ENCODE data around the gene PFN3. TPM values are rescaled to one million over a fixed set of nuclear protein-coding genes. Genes with fewer than 3 reads are reported as not detected.

The PFN3 gene
- total RNA-seq, 4 donors from 2014 or later, result not detected

- WGBS, 2 donors, result 62 to 63% methylated on average over 3 of the region's 3 CpGs
- no peak overlapping the region for H3K4me3 ChIP-seq (ENCODE audit: low read depth, poor library complexity, severe bottlenecking)
- DNase-seq (ENCODE audit: low spot score in 2 of 2), result no peak
- intact Hi-C loops (cut with DNase I; ENCODE audit: low total_unique reads), result no loop called here
- TF ChIP-seq POLR2A (IDR thresholded peaks at IDR 0.05), result no peak
- no peak for TF ChIP-seq CTCF (IDR thresholded peaks at IDR 0.05)
These were observed 43.7 kb downstream of the PFN3 start for GRCh38 chr5:177356746-177357145.

DNA sequence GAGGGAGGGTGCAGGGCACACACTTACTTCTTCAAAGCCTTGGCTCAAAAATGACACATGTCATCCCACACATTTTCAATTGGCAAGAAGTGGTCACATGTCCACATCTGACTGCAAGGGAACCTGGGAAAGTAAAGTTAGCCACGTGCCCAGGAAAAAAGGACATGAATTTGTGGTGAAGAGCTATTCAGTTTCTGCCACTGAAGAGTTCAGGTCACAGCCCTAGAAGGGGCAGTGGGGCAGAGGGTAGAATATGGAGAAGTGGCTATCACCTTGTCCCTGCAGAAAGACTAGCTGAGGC, 44.6 kb downstream of the PFN3 start:
- no peak overlapping the region for H3K4me3 ChIP-seq (ENCODE audit: low read depth, poor library complexity, severe bottlenecking)
- no peak for DNase-seq (ENCODE audit: low spot score in 2 of 2)
- 27 to 30% methylated on average over 1 of the region's 1 CpG for WGBS, 2 donors
- intact Hi-C loops (cut with DNase I; ENCODE audit: low total_unique reads), result no loop called here
- TF ChIP-seq CTCF (IDR thresholded peaks at IDR 0.05) (no peak), POLR2A (IDR thresholded peaks at IDR 0.05) (no peak)

DNA sequence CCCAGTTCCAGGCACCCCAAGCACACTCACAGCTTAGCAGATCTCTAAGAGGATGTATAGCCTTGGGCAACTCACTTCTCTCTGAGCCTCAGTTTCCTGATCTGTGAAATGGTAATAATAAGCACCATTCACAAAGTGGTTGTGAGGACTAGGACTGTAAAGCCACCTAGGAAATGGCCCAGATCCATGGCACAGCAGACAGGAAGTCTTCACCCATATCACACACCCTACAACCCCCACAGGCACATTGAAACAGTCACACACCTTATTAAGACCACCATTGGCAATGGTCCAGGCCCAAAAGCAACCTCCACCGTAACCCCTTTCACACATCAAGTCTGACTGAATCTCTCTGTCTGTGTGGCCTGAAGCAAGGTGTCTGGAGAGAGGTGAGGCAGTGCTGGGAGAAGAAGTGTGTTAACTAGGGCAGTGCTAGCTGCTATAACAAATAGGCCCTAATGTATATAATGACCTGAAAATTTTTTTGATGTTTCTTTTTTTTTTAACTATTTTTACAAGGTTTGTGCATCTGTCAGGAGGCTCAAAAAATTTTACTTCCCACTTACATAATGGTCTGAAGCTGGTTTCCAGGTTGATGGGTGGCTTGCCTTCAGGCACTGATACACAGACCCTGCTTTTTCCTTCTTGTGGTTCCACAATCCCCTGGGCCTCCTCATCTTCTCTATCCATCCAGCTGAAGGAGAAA, 45.1 kb downstream of the PFN3 start:
- TF ChIP-seq CTCF (IDR thresholded peaks at IDR 0.05), result no peak
- TF ChIP-seq POLR2A (IDR thresholded peaks at IDR 0.05), result no peak
- no peak overlapping the region for H3K4me3 ChIP-seq (ENCODE audit: low read depth, poor library complexity, severe bottlenecking)
- intact Hi-C loops (cut with DNase I; ENCODE audit: low total_unique reads), result no loop called here
- 74 to 77% methylated on average over 1 of the region's 1 CpG for WGBS, 2 donors
- no peak for DNase-seq (ENCODE audit: low spot score in 2 of 2)

DNA sequence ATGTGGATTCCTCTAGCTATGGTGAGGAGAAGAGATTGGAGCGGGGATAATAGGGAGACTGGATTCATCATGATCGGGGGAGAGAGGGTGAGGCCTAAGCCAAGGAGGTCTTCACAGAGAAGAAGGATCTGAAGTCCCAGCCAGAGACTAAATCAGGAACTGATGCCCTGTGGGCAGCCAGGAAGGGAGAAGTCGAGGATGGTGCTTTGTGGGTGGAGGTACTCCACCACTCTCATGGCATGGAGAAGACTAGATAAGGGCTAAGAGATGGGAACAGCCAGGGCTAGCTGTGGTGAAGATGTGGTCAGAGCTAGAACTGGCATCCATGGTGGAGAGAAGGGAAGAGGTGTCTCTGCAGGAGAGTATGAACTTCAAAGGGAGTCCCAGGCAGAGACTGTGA, 45.8 kb downstream of the PFN3 start:
- intact Hi-C loops (cut with DNase I; ENCODE audit: low total_unique reads), result no loop called here
- no peak overlapping the region for H3K4me3 ChIP-seq (ENCODE audit: low read depth, poor library complexity, severe bottlenecking)
- TF ChIP-seq CTCF (IDR thresholded peaks at IDR 0.05) (no peak), POLR2A (IDR thresholded peaks at IDR 0.05) (no peak)
- DNase-seq (ENCODE audit: low spot score in 2 of 2), result no peak
- 60 to 66% methylated on average over 3 of the region's 3 CpGs for WGBS, 2 donors

DNA sequence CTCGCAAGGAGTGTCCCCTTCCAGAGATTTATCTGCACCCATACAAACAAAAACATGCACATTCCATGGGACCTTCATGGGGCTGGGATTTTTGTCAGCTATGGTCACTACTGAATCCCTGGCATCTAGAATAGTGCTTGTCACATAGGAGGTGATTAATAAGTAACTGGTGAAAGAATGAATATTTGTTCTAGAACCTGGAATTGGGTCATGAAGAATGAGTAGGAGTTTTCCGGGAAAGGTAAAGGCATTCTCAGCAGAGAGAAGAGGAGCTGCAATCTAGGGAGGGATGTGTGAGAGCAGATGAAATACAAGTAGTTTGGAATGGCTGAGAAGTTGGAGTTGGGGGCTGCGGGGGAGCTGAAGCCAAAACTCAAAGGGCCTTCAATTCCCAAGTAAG, 46.2 kb downstream of the PFN3 start:
- intact Hi-C loops (cut with DNase I; ENCODE audit: low total_unique reads), result no loop called here
- no peak for TF ChIP-seq POLR2A (IDR thresholded peaks at IDR 0.05)
- no peak for TF ChIP-seq CTCF (IDR thresholded peaks at IDR 0.05)
- DNase-seq (ENCODE audit: low spot score in 2 of 2), result no peak
- WGBS, 2 donors, result 87 to 91% methylated on average over 3 of the region's 3 CpGs
- no peak overlapping the region for H3K4me3 ChIP-seq (ENCODE audit: low read depth, poor library complexity, severe bottlenecking)

DNA sequence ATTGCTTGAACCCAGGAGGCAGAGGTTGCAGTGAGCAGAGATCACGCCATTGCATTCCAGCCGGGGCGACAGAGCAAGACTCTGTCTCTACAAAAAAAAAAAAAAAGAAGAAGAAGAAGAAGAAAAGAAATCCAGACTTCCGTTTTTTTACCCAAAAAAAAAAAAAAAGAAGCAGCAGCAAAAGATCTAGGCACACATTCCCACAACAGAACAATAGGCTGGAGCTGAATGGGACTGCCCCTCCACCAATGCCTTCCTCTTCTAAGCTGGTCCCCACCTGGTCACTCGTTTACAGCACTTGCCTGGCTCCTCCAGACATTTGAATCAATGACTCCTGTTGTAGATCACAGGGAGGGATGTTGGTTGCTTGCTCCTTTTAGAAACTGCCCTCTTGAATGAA, 47.4 kb downstream of the PFN3 start:
- DNase-seq (ENCODE audit: low spot score in 2 of 2), result no peak
- TF ChIP-seq POLR2A (IDR thresholded peaks at IDR 0.05) (no peak), CTCF (IDR thresholded peaks at IDR 0.05) (no peak)
- WGBS, 2 donors, result 80 to 81% methylated on average over 5 of the region's 5 CpGs
- intact Hi-C loops (cut with DNase I; ENCODE audit: low total_unique reads), result no loop called here
- no peak overlapping the region for H3K4me3 ChIP-seq (ENCODE audit: low read depth, poor library complexity, severe bottlenecking)

Data from lower leg skin (tissue), 4 donors.